Measurements from ENCODE around the gene SPINK9. TPM values are rescaled to one million over a fixed set of nuclear protein-coding genes. Genes with fewer than 3 reads are reported as not detected.

SPINK9 gene
- total RNA-seq, 2 experiments from 2014 or later: not detected

DNA sequence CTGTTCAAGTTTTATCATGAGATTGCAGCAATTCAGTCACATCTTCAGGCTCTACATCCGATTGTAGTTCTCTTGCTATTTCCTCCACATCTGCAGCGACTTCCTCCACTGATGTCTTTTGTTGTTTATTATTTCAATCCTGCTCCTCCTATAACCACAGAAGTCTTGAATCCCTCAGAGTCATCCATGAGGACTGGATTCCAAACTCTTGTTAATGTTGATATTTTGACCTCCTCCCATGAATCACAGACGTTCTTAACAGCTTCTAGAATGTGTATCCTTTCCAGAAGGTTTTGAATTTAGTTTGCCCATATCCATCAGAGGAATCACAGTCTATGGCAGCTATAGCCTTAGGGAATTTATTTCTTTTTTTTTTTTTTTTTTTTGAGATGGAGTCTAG lies 52.0 kb downstream of the SPINK9 start:
- no peak for ATAC-seq
- CTCF ChIA-PET: interaction anchor here (2.2 kb wide), 1 partner anchor 344 kb away, joined by 11 read pairs; no protein-coding TSS in a partner anchor
- no peak for DNase-seq
- peaks cover 75% of the 10 kb centered on the region for H3K4me1 Mint-ChIP-seq (ENCODE audit: low read depth)
- POLR2A ChIA-PET: no interaction called here
- H3K9me3 Mint-ChIP-seq: no peaks in the 10 kb centered on the region
- no peak overlapping the region for H3K4me3 Mint-ChIP-seq
- H3K27ac Mint-ChIP-seq: peak overlapping the region; percentile 50
- intact Hi-C loops (cut with micrococcal nuclease): no loop called here
- no peak for TF ChIP-seq CTCF (IDR thresholded peaks at IDR 0.05)
- no peaks in the 10 kb centered on the region for H3K27me3 Mint-ChIP-seq
- peaks cover 38% of the 10 kb centered on the region for H3K36me3 Mint-ChIP-seq (ENCODE audit: low read depth)

DNA sequence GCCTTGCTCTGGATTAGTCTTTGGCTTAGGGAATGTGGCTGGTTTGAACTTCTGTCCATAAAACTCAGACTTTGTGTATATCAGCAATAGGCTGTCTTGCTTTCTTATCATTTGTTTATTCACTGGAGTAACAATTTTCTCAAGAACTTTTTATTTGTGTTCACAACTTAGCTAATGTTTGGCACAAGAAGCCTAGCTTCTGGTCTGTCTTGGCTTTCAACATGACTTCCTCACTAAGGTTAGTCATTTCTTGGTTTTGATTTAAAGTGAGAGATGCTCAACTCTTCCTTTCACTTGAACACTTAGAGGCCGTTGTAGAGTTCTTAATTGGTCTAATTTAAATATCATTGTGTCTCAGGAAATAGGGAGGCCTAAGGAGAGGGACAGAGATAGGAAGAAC lies 53.3 kb downstream of the SPINK9 start:
- Mint-ChIP-seq H3K4me1 (ENCODE audit: low read depth) (peaks cover 79% of the 10 kb centered on the region), H3K9me3 (no peaks in the 10 kb centered on the region), H3K27ac (peak overlapping the region; percentile 88), H3K4me3 (peak overlapping the region; percentile 47), H3K27me3 (no peaks in the 10 kb centered on the region), H3K36me3 (ENCODE audit: low read depth) (peaks cover 42% of the 10 kb centered on the region)
- ATAC-seq: peak; percentile 45
- DNase-seq: no peak
- TF ChIP-seq CTCF (IDR thresholded peaks at IDR 0.05): no peak
- POLR2A ChIA-PET: interaction anchor here (0.7 kb wide), 1 partner anchor 18 kb away, joined by 3 read pairs; no protein-coding TSS in a partner anchor
- intact Hi-C loops (cut with micrococcal nuclease): no loop called here
- CTCF ChIA-PET: interaction anchor here (0.7 to 2.2 kb wide), 4 partner anchors 11 to 342 kb away, joined by 3 to 11 read pairs (median 4); no protein-coding TSS in a partner anchor

Other genes starting within 250 kb of the SPINK9 start
- gene SPINK14, start 167.0 kb upstream of the SPINK9 start, total RNA-seq: not detected
- gene SPINK6, start 132.5 kb upstream of the SPINK9 start, total RNA-seq: not detected
- gene MARCOL, start 97.0 kb upstream of the SPINK9 start, total RNA-seq: not detected
- not detected for gene SPINK13, start 66.8 kb upstream of the SPINK9 start, total RNA-seq
- gene SPINK7, start 23.1 kb upstream of the SPINK9 start, total RNA-seq: not detected
- 10 to 100 TPM; 38.0 to 39.6 TPM for gene FBXO38, start 48.4 kb downstream of the SPINK9 start, total RNA-seq